DMS79 (cell line): ENCODE measurements around the gene SCAMP2.

ENCODE experiments used
- DNase-seq: peaks from one replicate; lab custom pipeline; 2025; lab: John Stamatoyannopoulos, UW

The SCAMP2 gene

DNA sequence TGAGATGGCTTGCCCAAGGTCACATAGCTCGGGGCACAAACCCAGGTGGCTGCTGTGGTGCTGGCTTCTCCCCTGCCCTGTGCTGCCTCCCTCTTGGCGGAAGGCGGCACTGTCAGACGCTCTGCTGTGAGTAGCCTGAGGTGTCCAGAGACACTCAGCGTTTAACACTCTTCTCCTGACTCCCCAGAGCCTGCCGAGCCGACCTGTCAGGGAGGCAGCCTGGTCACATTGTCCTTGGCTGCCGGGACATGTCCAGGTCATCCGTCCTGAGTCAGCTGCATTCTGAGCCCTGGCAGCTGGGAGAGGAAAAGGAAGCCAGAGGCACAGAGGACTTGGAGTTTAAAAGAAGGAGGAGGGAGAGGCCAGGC is 55.8 kb downstream of the SCAMP2 start:
- DNase-seq = no peak

GRCh38 chr15:74816624-74817369 is 56.4 kb downstream of the SCAMP2 start:
- no peak for DNase-seq

DNA sequence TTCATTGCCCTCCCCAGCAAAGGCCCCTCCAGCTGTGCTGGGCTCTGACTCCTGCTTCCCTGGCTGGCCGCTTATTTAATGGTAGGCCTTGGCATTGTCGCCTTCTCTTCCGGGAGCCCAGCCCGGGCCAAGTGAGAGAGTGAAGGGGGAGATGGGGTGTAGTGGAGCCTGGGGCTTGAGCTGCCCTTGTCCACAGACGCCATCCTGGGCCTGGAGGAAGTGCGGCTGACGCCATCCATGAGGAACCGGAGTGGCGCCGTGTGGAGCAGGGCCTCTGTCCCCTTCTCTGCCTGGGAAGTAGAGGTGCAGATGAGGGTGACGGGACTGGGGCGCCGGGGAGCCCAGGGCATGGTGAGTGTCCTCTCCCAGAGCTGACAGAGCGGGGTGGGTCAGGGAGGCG is 57.2 kb downstream of the SCAMP2 start:
- DNase-seq = no peak

GRCh38 chr15:74815121-74815934 is 57.8 kb downstream of the SCAMP2 start:
- DNase-seq = no peak

DNA sequence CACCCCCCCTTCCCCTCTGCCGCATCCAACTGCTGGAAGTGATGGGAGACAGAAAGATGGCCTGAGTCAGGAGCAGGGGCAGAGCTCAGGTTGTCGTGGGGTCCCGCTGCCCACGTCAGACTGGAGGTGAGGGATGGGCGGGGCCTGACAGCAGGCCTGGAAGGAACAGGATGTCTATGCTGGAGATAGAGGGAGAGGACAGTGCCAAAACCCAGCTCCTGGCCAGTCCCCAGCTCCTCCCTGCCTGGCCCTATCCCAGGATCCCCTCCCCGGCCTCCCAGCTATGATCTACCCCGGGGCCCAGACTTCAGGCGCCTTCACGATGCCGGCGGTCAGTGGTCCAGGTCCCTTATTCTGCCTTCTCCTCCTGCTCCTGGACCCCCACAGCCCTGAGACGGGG is 60.6 kb downstream of the SCAMP2 start, which contains the start of gene LMAN1L:
Gene LMAN1L (plus strand): TSS at position 303 of the 400 bp plus-strand sequence. CDS start 20 bp downstream, at position 323.
- DNase-seq = no peak

GRCh38 chr15:74809956-74810355 is 63.2 kb downstream of the SCAMP2 start:
- DNase-seq = no peak

DNA sequence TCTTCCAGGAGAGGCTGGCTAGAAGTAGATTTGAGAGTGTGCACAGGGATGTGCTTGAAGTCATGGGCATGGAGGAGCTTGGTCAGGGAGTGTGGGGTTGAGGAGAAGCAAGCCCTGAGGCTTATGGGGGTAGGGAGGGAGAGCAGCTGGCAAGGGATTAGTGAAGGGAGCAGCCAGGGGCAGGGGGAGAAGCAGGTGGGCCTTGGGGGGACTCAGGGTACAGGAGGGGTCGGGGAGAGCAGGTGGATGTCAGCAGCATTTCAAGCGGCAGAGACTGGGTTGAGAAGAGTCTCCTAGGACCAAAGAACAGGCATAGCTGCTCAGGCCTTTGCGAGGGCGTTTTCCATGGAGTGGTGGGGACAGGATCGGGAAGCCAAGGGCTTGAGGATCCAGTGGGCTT is 63.9 kb downstream of the SCAMP2 start:
- DNase-seq = no peak

DNA sequence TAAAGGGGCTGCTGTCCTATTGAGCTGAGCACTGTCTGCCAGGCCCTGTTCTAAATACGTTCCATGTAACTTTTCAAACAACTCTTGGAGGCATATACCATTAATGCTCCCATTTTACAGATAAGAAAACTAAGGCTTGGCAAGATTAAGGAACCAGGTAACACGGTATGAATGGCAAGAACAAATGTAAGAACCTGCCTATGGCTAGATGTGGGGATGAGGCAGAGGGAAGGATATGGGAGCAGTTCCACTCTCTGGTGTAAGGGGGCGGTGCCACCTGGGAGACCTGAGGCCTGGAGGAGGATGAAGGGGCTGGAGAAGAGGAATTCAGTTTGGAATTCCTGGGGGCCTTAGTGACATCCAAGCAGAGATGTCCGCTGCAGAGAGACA is 64.3 kb downstream of the SCAMP2 start:
- no peak for DNase-seq

GRCh38 chr15:74808078-74808839 is 64.9 kb downstream of the SCAMP2 start:
- DNase-seq = no peak

DNA sequence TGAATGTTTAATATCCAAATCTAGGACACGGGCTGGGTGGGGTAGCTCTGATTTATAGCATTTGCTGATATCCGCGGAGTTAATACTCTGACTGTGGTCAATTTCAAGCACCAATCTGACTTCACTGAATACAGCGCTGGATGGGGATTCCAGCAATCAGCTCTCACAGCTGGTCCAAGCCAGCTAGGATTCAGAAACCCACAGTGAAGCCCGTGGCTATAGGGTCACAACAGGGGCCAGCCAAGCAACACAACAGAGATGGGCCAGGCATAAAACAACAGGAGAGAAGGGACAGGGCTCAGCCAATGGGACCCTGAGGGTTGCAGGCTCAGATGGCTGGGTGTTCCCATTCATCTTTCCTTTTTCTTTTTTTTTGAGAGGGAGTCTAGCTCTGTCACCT is 65.9 kb downstream of the SCAMP2 start:
- DNase-seq = no peak

GRCh38 chr15:74804935-74805334 is 68.2 kb downstream of the SCAMP2 start:
- DNase-seq = no peak

GRCh38 chr15:74802862-74803447 is 70.2 kb downstream of the SCAMP2 start:
- DNase-seq = no peak

DNA sequence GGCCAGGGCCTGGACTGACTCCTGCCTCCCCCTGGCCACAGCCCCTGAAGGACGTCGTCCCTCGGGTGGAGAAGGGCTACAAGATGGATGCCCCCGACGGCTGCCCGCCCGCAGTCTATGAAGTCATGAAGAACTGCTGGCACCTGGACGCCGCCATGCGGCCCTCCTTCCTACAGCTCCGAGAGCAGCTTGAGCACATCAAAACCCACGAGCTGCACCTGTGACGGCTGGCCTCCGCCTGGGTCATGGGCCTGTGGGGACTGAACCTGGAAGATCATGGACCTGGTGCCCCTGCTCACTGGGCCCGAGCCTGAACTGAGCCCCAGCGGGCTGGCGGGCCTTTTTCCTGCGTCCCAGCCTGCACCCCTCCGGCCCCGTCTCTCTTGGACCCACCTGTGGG is 70.9 kb downstream of the SCAMP2 start:
- DNase-seq = no peak

GRCh38 chr15:74801311-74801997 is 71.7 kb downstream of the SCAMP2 start:
- DNase-seq = no peak

DNA sequence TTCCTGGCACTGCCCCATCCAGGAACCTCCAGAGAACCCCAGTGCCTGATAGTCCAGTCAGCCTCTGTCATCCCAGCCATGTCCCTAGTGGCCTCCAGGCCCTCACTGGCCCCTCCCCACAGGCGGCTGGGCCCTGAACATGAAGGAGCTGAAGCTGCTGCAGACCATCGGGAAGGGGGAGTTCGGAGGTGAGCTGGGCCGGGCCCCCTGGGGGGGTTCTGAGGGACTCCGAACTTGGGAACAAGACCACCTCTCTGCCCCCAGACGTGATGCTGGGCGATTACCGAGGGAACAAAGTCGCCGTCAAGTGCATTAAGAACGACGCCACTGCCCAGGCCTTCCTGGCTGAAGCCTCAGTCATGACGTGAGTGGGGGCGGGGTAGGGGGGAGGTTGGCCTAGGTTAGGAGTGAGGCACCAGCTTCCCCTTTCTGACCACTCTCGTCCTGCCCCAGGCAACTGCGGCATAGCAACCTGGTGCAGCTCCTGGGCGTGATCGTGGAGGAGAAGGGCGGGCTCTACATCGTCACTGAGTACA is 72.5 kb downstream of the SCAMP2 start:
- no peak for DNase-seq

- DNase-seq = no peak
These were observed 73.2 kb downstream of the SCAMP2 start for GRCh38 chr15:74799856-74800558.

- no peak for DNase-seq
These were observed 73.8 kb downstream of the SCAMP2 start for GRCh38 chr15:74799255-74799855.

- DNase-seq = no peak
These were observed 74.5 kb downstream of the SCAMP2 start for GRCh38 chr15:74798388-74799254.

DNA sequence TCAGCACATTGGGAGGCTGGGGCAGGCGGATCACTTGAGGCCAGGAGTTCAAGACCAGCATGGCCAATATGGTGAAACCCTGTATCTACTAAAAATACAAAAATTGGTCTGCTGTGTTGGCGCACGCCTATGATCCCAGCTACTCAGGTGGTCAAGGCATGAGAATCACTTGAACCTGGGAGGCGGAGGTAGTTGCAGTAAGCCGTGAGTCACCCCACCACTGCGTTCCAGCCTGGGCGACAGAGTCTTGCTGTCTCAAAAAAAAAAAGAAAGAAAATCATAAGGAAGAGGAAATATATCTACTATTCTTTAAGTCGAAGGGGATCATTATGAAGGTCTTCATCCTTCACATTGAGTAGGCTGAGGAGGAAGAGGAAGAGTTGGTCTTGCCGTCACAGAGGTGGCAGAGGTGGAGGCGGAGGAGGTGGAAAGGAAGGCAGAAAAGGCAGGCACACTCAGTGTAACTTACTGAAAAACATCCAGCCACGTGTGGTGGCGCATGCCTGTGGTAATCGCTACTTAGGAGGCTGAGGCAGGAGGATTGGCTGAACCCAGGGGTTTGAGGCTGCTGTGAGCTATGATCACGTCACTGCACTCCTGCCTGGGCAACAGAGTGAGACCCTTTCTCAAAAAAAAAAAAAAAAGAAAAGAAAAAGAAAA is 77.1 kb downstream of the SCAMP2 start:
- DNase-seq = no peak
